HG03520 (cell line): ENCODE results near the gene ALX1.
A peak's percentile ranks its signal among the peaks of the same experiment; 100 is the strongest.

ENCODE experiments used
- ATAC-seq: cut with Tn5 transposase; IDR thresholded peaks from one replicate; pipeline ENCODE4 v1.9.1; 2021; ENCODE audit warnings: mild to moderate bottlenecking, moderate library complexity; ENCODE audit not compliant: unreplicated experiment

Gene ALX1

GRCh38 chr12:85280165-85280983 lies at the start of gene ALX1:
TSS of gene ALX1 (plus strand) at chr12:85280220. CDS start at chr12:85280262, 42 bp downstream.
- peak; percentile 43 for ATAC-seq

- ATAC-seq, result no peak
Measured at GRCh38 chr12:85237327-85237726, 42.7 kb upstream of the ALX1 start.

- ATAC-seq, result no peak
Measured at GRCh38 chr12:85244561-85244960, 35.5 kb upstream of the ALX1 start.

- no peak for ATAC-seq
Measured at GRCh38 chr12:85253853-85254252, 26.2 kb upstream of the ALX1 start.

GRCh38 chr12:85257671-85258070 lies 22.3 kb upstream of the ALX1 start:
- ATAC-seq, result no peak

GRCh38 chr12:85260447-85260846 lies 19.6 kb upstream of the ALX1 start:
- no peak for ATAC-seq

- no peak for ATAC-seq
Measured at GRCh38 chr12:85260896-85261295, 19.1 kb upstream of the ALX1 start.

GRCh38 chr12:85266356-85266755 lies 13.7 kb upstream of the ALX1 start:
- ATAC-seq, result no peak

GRCh38 chr12:85273381-85274314 lies 6.4 kb upstream of the ALX1 start:
- ATAC-seq, result peak; percentile 79

- no peak for ATAC-seq
Measured at GRCh38 chr12:85274315-85274651, 5.7 kb upstream of the ALX1 start.

GRCh38 chr12:85275374-85275773 lies 4.6 kb upstream of the ALX1 start:
- ATAC-seq, result no peak

- no peak for ATAC-seq
Measured at GRCh38 chr12:85277191-85277590, 2.8 kb upstream of the ALX1 start.

- no peak for ATAC-seq
Measured at GRCh38 chr12:85277900-85278597, 2.0 kb upstream of the ALX1 start.

- ATAC-seq, result no peak
Measured at GRCh38 chr12:85278598-85279448, 1.2 kb upstream of the ALX1 start.

GRCh38 chr12:85279449-85280164 lies 413 bp upstream of the ALX1 start:
- ATAC-seq, result no peak

- no peak for ATAC-seq
Measured at GRCh38 chr12:85280984-85281630, 1.1 kb downstream of the ALX1 start.

- no peak for ATAC-seq
Measured at GRCh38 chr12:85281636-85282312, 1.8 kb downstream of the ALX1 start.

GRCh38 chr12:85283560-85283959 lies 3.5 kb downstream of the ALX1 start:
- ATAC-seq, result no peak

GRCh38 chr12:85296362-85296761 lies 16.3 kb downstream of the ALX1 start:
- no peak for ATAC-seq
